Kidney (tissue), 22 donors: Measurements from ENCODE around the gene SLC46A2. TPM values are rescaled to one million over a fixed set of nuclear protein-coding genes. Genes with fewer than 3 reads are reported as not detected.

Source experiments
- DNase-seq, 5 donors: peaks; one replicate each; pipeline ENCODE4 v3.0.0-alpha.2; 2013 to 2020
- FAIRE-seq: peaks from 2 replicates; lab custom pipeline; 2012; peaks lifted over from hg19 to GRCh38; lab: Jason Lieb, UNC
- H3K27ac ChIP-seq, 2 donors: one replicate each; pipeline ENCODE4 v1.7.0; 2013; ENCODE audit warnings: low read depth in 2 of 2, low read length in 2 of 2, inconsistent platforms in 1 of 2
- H3K27me3 ChIP-seq: one replicate; pipeline ENCODE4 v1.7.1; 2013; ENCODE audit warnings: low read length, inconsistent platforms; ENCODE audit not compliant: control insufficient read depth, insufficient read depth
- H3K36me3 ChIP-seq, 3 donors: one replicate each; pipeline versions ENCODE4 v1.7.0 to v1.7.1; 2013; ENCODE audit warnings: low read length in 3 of 3, control low read depth in 1 of 3, inconsistent platforms in 1 of 3; ENCODE audit not compliant: insufficient read depth in 3 of 3, control insufficient read depth in 2 of 3
- H3K4me1 ChIP-seq, 3 donors: one replicate each; pipeline versions ENCODE4 v1.7.0 to v1.7.1; 2013; ENCODE audit warnings: low read length in 3 of 3, inconsistent platforms in 1 of 3, low read depth in 1 of 3; ENCODE audit not compliant: control insufficient read depth in 2 of 3, insufficient read depth in 2 of 3
- H3K4me3 ChIP-seq, 3 donors: one replicate each; pipeline versions ENCODE4 v1.7.0 to v1.8.1; 2013; ENCODE audit warnings: low read length in 3 of 3, control low read depth in 1 of 3, inconsistent platforms in 1 of 3
- H3K9ac ChIP-seq, 3 donors: one replicate each; pipeline versions ENCODE4 v1.7.0 to v1.7.1; 2013; ENCODE audit warnings: low read length in 3 of 3, control low read depth in 1 of 3, inconsistent platforms in 1 of 3
- H3K9me3 ChIP-seq, 3 donors: one replicate each; pipeline versions ENCODE4 v1.7.0 to v1.7.1; 2013; ENCODE audit warnings: low read length in 3 of 3, control low read depth in 1 of 3, inconsistent platforms in 1 of 3; ENCODE audit not compliant: control insufficient read depth in 2 of 3, insufficient read depth in 1 of 3
- intact Hi-C: fragments of 100-400 bp; cut with DNase I; formaldehyde crosslinking; loops from one replicate; pipeline ENCODE4 v1.11.1; 2022
- long read RNA-seq, 10 donors: library from polyadenylated mRNA in 1 of 10; unstranded in 1 of 10; transcript quantifications; one replicate each; pipeline ENCODE4 v2.0.0 and lab custom pipeline, GENCODE V29; 2021 to 2026
- polyA plus RNA-seq: library from polyadenylated mRNA; stranded (reverse); fragments of 350-450 nt; fragmentation: Illumina TruSeq; extraction: RNeasy Lipid Tissue Mini Kit (QIAGEN cat#74804); gene quantifications from one replicate; pipeline ENCODE4 v1.2.3, GENCODE V29; 2014; ENCODE audit warnings: low read depth, low replicate concordance; ENCODE audit not compliant: insufficient read depth
- total RNA-seq: library from RNA; stranded (reverse); fragmentation: NEBNext Ultra II Directional; extraction: Animal tissue kit (Norgen Biotek cat#: 25700); gene quantifications from one replicate; pipeline ENCODE4 v1.2.1, GENCODE V29; 2021
- TF ChIP-seq, protein P1 (sequence below): IDR thresholded peaks from 3 replicates; pipeline ENCODE4 v1.5.1; 2012; ENCODE audit warnings: mild to moderate bottlenecking, moderate library complexity, borderline replicate concordance; ENCODE audit not compliant: insufficient read depth; ENCODE audit errors: extremely low read depth
- donor health status: control.
- donor health status: control.
- donor health status: control.
- donor health status: control.
- donor health status: control.
- donor health status: DM: yes; HTN: yes; CAD: no.
- donor health status: Normal renal cell carcinoma (clear cell type).

SLC46A2 gene, protein sequence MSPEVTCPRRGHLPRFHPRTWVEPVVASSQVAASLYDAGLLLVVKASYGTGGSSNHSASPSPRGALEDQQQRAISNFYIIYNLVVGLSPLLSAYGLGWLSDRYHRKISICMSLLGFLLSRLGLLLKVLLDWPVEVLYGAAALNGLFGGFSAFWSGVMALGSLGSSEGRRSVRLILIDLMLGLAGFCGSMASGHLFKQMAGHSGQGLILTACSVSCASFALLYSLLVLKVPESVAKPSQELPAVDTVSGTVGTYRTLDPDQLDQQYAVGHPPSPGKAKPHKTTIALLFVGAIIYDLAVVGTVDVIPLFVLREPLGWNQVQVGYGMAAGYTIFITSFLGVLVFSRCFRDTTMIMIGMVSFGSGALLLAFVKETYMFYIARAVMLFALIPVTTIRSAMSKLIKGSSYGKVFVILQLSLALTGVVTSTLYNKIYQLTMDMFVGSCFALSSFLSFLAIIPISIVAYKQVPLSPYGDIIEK
- total RNA-seq = 0.66 TPM
- not detected for polyA plus RNA-seq
- long read RNA-seq, donor 1 = 0 reads
- long read RNA-seq, donor 2 = 0 reads
- long read RNA-seq, donor 3 = 0 reads
- long read RNA-seq, donor 4 = 0 reads
- long read RNA-seq, donor 5 = 0 reads
- long read RNA-seq, donor 6 = 0 reads
- long read RNA-seq, donor 7 = 0 reads
- long read RNA-seq, donor 8 = 0 reads
- long read RNA-seq, donor 9 = 0 reads
- long read RNA-seq, donor 10 = 0 reads

DNA sequence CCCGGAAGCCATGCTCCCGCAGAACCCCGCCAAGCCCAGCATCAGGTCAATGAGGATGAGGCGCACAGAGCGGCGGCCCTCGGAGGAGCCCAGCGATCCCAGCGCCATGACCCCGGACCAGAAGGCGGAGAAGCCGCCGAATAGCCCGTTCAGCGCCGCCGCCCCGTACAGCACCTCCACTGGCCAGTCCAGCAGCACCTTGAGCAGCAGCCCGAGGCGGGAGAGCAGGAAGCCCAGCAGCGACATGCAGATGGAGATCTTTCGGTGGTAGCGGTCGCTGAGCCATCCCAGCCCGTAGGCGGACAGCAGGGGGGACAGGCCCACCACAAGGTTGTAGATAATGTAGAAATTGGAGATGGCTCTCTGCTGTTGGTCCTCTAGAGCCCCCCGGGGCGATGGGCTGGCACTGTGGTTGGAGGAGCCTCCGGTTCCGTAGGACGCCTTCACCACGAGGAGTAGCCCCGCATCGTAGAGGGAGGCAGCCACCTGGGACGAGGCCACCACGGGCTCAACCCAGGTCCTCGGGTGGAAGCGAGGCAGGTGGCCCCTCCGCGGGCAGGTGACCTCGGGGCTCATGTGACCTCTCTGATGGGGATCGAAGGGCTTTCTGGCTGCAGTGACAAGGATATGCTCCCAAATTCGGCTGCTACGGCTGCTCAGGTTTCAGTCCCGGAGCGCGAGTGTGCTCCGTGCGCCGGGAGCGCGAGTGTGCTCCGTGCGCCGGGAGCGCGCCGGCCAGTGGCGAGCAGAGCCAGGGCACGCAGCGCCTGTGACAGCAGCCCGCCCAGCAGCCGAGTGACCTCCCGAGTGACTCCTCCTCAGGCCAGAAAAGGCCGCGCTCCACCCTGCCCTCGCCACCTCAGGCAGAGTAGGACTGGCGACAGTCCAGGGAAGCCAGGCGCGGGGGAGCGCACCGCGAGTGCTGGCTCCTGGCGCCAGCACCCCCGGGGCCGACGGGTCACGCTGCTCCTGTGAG is at the start of gene SLC46A2:
TSS of gene SLC46A2 (minus strand) at position 771 of the 976 bp plus-strand sequence. CDS start at position 576, 195 bp downstream.
- intact Hi-C loops = no loop called here
- peak; percentile 39 to 77 (median 53) for DNase-seq
- no peak within 1 kb of the TSS for H3K9ac ChIP-seq
- H3K27ac ChIP-seq = no peak within 1 kb of the TSS
- H3K36me3 ChIP-seq = no peaks in the 10 kb centered on the region
- TF ChIP-seq, protein P1, sequence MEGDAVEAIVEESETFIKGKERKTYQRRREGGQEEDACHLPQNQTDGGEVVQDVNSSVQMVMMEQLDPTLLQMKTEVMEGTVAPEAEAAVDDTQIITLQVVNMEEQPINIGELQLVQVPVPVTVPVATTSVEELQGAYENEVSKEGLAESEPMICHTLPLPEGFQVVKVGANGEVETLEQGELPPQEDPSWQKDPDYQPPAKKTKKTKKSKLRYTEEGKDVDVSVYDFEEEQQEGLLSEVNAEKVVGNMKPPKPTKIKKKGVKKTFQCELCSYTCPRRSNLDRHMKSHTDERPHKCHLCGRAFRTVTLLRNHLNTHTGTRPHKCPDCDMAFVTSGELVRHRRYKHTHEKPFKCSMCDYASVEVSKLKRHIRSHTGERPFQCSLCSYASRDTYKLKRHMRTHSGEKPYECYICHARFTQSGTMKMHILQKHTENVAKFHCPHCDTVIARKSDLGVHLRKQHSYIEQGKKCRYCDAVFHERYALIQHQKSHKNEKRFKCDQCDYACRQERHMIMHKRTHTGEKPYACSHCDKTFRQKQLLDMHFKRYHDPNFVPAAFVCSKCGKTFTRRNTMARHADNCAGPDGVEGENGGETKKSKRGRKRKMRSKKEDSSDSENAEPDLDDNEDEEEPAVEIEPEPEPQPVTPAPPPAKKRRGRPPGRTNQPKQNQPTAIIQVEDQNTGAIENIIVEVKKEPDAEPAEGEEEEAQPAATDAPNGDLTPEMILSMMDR = no peak
- no peaks in the 10 kb centered on the region for H3K27me3 ChIP-seq
- H3K4me3 ChIP-seq = peak within 1 kb of the TSS; percentile 28 to 55 (median 45)
- H3K9me3 ChIP-seq = no peaks in the 10 kb centered on the region
- H3K4me1 ChIP-seq = peaks cover 0 to 7% (median 0%) of the 10 kb centered on the region in 3 donors
- no peak for FAIRE-seq

DNA sequence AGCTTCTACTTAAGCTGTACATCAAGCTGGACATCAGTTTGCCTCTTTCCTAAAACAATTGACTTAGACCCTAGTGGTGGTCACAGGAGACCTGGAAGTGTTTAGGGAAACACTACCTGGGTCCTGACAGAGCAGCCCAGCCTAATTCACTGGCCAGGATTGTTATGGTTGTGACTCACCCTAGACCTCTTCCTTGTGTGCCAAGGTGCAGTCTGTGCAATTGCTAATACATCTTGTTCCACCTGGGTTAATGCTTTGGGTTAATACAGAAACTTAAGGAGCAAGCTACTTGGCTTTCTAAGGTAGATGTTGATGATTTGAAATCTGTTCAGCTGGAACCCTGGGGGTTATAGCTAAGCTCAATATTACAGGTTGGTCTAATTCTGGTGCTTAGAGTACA is 48.7 kb upstream of the SLC46A2 start:
- TF ChIP-seq, protein P1 = no peak
- Histone ChIP-seq H3K27me3 (no peaks in the 10 kb centered on the region), H3K27ac (no peak overlapping the region), H3K4me3 (no peak overlapping the region), H3K4me1 (no peaks in the 10 kb centered on the region), H3K9me3 (no peaks in the 10 kb centered on the region), H3K9ac (no peak overlapping the region), H3K36me3 (no peaks in the 10 kb centered on the region)
- FAIRE-seq (no peak), DNase-seq (no peak)
- intact Hi-C loops = loop anchor here (10.0 kb wide), 2 partner anchors 155 to 185 kb away; no protein-coding TSS in a partner anchor

DNA sequence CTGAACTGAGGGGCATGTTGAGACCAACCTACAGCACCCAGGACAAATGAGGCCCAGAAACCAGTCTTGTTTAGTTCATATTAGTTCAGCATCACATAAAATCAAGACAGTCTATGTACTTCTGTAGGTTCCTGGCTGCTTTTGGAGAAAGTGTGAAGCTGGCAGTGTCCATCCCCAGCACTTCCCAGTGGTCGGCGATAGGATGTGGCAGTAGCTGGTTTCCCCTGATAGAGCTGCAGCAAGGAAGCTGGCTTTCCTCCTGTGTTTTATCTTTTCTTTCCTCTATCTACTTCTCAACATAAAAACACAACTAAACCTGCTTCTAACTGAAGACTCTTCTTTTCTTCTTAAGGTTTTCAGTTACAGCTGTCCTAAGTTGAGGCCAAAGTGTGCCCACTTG is 43.0 kb upstream of the SLC46A2 start:
- no peak overlapping the region for H3K4me3 ChIP-seq
- no peaks in the 10 kb centered on the region for H3K4me1 ChIP-seq
- H3K27me3 ChIP-seq = no peaks in the 10 kb centered on the region
- no peak overlapping the region for H3K27ac ChIP-seq
- TF ChIP-seq, protein P1 = no peak
- H3K9ac ChIP-seq = no peak overlapping the region
- intact Hi-C loops = loop anchor here (10.0 kb wide), 2 partner anchors 161 to 191 kb away; no protein-coding TSS in a partner anchor
- H3K9me3 ChIP-seq = no peaks in the 10 kb centered on the region
- no peak for DNase-seq
- H3K36me3 ChIP-seq = no peaks in the 10 kb centered on the region
- FAIRE-seq = no peak
